Neuronal stem cell (in vitro differentiated cells): ENCODE results near the gene LMF1.

Source experiments
- DNase-seq: peaks from one replicate; pipeline ENCODE4 v3.0.0-alpha.2; 2013; ENCODE audit warnings: low spot score
- H2AFZ ChIP-seq: one replicate; pipeline ENCODE4 v1.6.1; 2013; ENCODE audit warnings: mild to moderate bottlenecking, low read length, inconsistent platforms
- H2AK5ac ChIP-seq: 2 replicates; pipeline ENCODE4 v1.6.1; 2013; ENCODE audit warnings: low read depth, mild to moderate bottlenecking, inconsistent platforms, low read length, moderate library complexity, mixed read lengths
- H2BK120ac ChIP-seq: 2 replicates; pipeline ENCODE4 v1.6.1; 2013; ENCODE audit warnings: low read depth, mild to moderate bottlenecking, inconsistent platforms, low read length, moderate library complexity, mixed read lengths
- H2BK12ac ChIP-seq: one replicate; pipeline ENCODE4 v1.6.1; 2013; ENCODE audit warnings: low read length, inconsistent platforms
- H2BK15ac ChIP-seq: 2 replicates; pipeline ENCODE4 v1.6.1; 2013; ENCODE audit warnings: mild to moderate bottlenecking, low read length, inconsistent platforms, mixed read lengths
- H2BK5ac ChIP-seq: one replicate; pipeline ENCODE4 v1.6.1; 2013; ENCODE audit warnings: inconsistent platforms, mild to moderate bottlenecking, low read length, moderate library complexity
- H3K14ac ChIP-seq: one replicate; pipeline ENCODE4 v1.6.1; 2013; ENCODE audit warnings: low read length, inconsistent platforms
- H3K18ac ChIP-seq: 2 replicates; pipeline ENCODE4 v1.6.1; 2013; ENCODE audit warnings: low read length, inconsistent platforms
- H3K23ac ChIP-seq: 2 replicates; pipeline ENCODE4 v1.6.1; 2013; ENCODE audit warnings: low read depth, mild to moderate bottlenecking, mixed read lengths, low read length, inconsistent platforms; ENCODE audit not compliant: poor library complexity
- H3K27ac ChIP-seq: replicated peaks from 3 replicates; pipeline ENCODE4 v1.5.1; 2013; ENCODE audit warnings: low read length, inconsistent platforms
- H3K27me3 ChIP-seq, 3 experiments: 2 replicates each; pipeline ENCODE4 v1.6.1; 2013; ENCODE audit warnings: low read length in 3 of 3, mild to moderate bottlenecking in 2 of 3, inconsistent platforms in 1 of 3, low read depth in 1 of 3, mixed read lengths in 1 of 3, moderate library complexity in 1 of 3; ENCODE audit not compliant: control insufficient read depth in 3 of 3, insufficient read depth in 3 of 3
- H3K36me3 ChIP-seq, 2 donors: replicated peaks in 1 of 2; 2 replicates each; pipeline ENCODE4 v1.6.1; 2013; ENCODE audit warnings: low read length in 2 of 2; ENCODE audit not compliant: control insufficient read depth in 2 of 2, insufficient read depth in 2 of 2
- H3K4ac ChIP-seq: 2 replicates; pipeline ENCODE4 v1.6.1; 2013; ENCODE audit warnings: inconsistent platforms, mild to moderate bottlenecking, low read length, moderate library complexity
- H3K4me1 ChIP-seq, 2 donors: 1 replicate in 1 of 2; 2 replicates in 1 of 2; pipeline ENCODE4 v1.6.1; 2013; ENCODE audit warnings: low read length in 2 of 2, low read depth in 1 of 2; ENCODE audit not compliant: control insufficient read depth in 2 of 2, insufficient read depth in 1 of 2
- H3K4me2 ChIP-seq: one replicate; pipeline ENCODE4 v1.6.1; 2013; ENCODE audit warnings: mild to moderate bottlenecking, low read length, inconsistent platforms; ENCODE audit not compliant: insufficient read depth, poor library complexity, severe bottlenecking
- H3K4me3 ChIP-seq, 2 donors: 2 replicates each; pipeline ENCODE4 v1.5.1; 2013; ENCODE audit warnings: low read length in 2 of 2, mild to moderate bottlenecking in 2 of 2, inconsistent platforms in 1 of 2, moderate library complexity in 1 of 2
- H3K79me1 ChIP-seq: one replicate; pipeline ENCODE4 v1.6.1; 2013; ENCODE audit warnings: low read depth, mild to moderate bottlenecking, inconsistent platforms, low read length, moderate library complexity
- H3K9ac ChIP-seq: one replicate; pipeline ENCODE4 v1.6.1; 2013; ENCODE audit warnings: mild to moderate bottlenecking, low read depth, low read length, inconsistent platforms; ENCODE audit not compliant: poor library complexity
- H3K9me3 ChIP-seq, 2 donors: replicated peaks in 1 of 2; 2 replicates each; pipeline versions ENCODE3 to v1.6.1; 2013; ENCODE audit warnings: low read length in 2 of 2, mild to moderate bottlenecking in 2 of 2, inconsistent platforms in 1 of 2, low read depth in 1 of 2, mixed read lengths in 1 of 2, moderate library complexity in 1 of 2; ENCODE audit not compliant: control insufficient read depth in 2 of 2, insufficient read depth in 1 of 2
- H4K8ac ChIP-seq: one replicate; pipeline ENCODE4 v1.6.1; 2013; ENCODE audit warnings: low read depth, mild to moderate bottlenecking, inconsistent platforms, low read length, moderate library complexity
- H4K91ac ChIP-seq: one replicate; pipeline ENCODE4 v1.6.1; 2013; ENCODE audit warnings: low read length, low read depth, mild to moderate bottlenecking, inconsistent platforms; ENCODE audit not compliant: poor library complexity
- WGBS, 2 donors: extraction: QIAGEN DNeasy Blood & Tissue Kit; methylation state at CpG; one replicate each; pipeline ENCODE4 v1.1.7; 2013; ENCODE audit warnings: missing lambda C conversion rate in 2 of 2, mixed read lengths in 1 of 2; ENCODE audit not compliant: insufficient read length in 2 of 2, insufficient replicate concordance in 1 of 2; ENCODE audit errors: extremely low coverage in 2 of 2; 5-methylcytosine and 5-hydroxymethylcytosine counted together

The LMF1 gene

DNA sequence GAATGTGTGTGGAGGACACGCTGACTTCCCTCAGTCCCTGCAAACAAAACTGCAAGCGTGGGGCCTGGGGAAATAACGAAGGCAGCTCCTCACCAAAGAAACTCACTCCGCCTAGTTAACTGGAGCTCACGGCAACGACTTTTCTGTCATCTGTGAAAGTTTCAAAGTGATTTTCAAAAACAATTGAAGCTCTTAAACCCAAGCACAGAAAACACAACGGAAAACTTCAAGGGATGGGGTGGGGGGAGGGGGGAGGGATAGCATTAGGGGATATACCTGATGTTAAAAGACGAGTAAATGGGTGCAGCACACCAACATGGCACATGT lies 167.1 kb downstream of the LMF1 start:
- no peak overlapping the region for H3K9ac ChIP-seq
- H3K18ac ChIP-seq = no peak overlapping the region
- H2BK15ac ChIP-seq = peak overlapping the region; percentile 37
- no peak overlapping the region for H2BK120ac ChIP-seq
- no peak overlapping the region for H2BK12ac ChIP-seq
- H3K36me3 ChIP-seq = no peaks in the 10 kb centered on the region
- peaks cover 5% of the 10 kb centered on the region for H3K79me1 ChIP-seq
- no peak for DNase-seq
- no peak overlapping the region for H2AK5ac ChIP-seq
- H2AFZ ChIP-seq = no peak overlapping the region
- WGBS, 2 donors = no CpG with 5 or more reads among the region's 8 CpGs
- H2BK5ac ChIP-seq = no peak overlapping the region
- peaks cover 0 to 40% (median 13%) of the 10 kb centered on the region in 3 experiments for H3K27me3 ChIP-seq
- no peak overlapping the region for H4K91ac ChIP-seq
- no peak overlapping the region for H3K4ac ChIP-seq
- peak overlapping the region; percentile 65 for H3K23ac ChIP-seq
- H3K27ac ChIP-seq = no peak overlapping the region
- H3K9me3 ChIP-seq = peaks cover 0 to 3% of the 10 kb centered on the region in 2 donors
- H3K4me2 ChIP-seq = no peak overlapping the region
- peaks cover 13 to 15% of the 10 kb centered on the region in 2 donors for H3K4me1 ChIP-seq
- no peak overlapping the region for H3K4me3 ChIP-seq
- H4K8ac ChIP-seq = no peak overlapping the region
- no peak overlapping the region for H3K14ac ChIP-seq
